Measurements from ENCODE around the gene REPIN1.

REPIN1 gene

GRCh38 chr7:150359622-150360362 lies 8.8 kb upstream of the REPIN1 start:
- FAIRE-seq (no peak), DNase-seq (ENCODE audit: low spot score) (no peak)

- no peak for DNase-seq (ENCODE audit: low spot score)
- FAIRE-seq: no peak
Observed at GRCh38 chr7:150360363-150361058, 8.1 kb upstream of the REPIN1 start.

GRCh38 chr7:150361402-150361801 lies 7.2 kb upstream of the REPIN1 start:
- FAIRE-seq (no peak), DNase-seq (ENCODE audit: low spot score) (no peak)

GRCh38 chr7:150361807-150362621 lies 6.6 kb upstream of the REPIN1 start:
- FAIRE-seq: no peak
- DNase-seq (ENCODE audit: low spot score): no peak

GRCh38 chr7:150363370-150363769 lies 5.3 kb upstream of the REPIN1 start:
- FAIRE-seq (no peak), DNase-seq (ENCODE audit: low spot score) (no peak)

GRCh38 chr7:150363872-150364271 lies 4.8 kb upstream of the REPIN1 start:
- FAIRE-seq: no peak
- no peak for DNase-seq (ENCODE audit: low spot score)

GRCh38 chr7:150365194-150365593 lies 3.4 kb upstream of the REPIN1 start:
- no peak for DNase-seq (ENCODE audit: low spot score)
- FAIRE-seq: no peak

- FAIRE-seq (no peak), DNase-seq (ENCODE audit: low spot score) (no peak)
Observed at GRCh38 chr7:150365673-150366398, 2.8 kb upstream of the REPIN1 start.

GRCh38 chr7:150367677-150368095 lies 936 bp upstream of the REPIN1 start:
- no peak for DNase-seq (ENCODE audit: low spot score)
- FAIRE-seq: no peak

- FAIRE-seq (no peak), DNase-seq (ENCODE audit: low spot score) (peak; percentile 18)
Observed at GRCh38 chr7:150368884-150369747, 494 bp downstream of the REPIN1 start.

- FAIRE-seq: no peak
- no peak for DNase-seq (ENCODE audit: low spot score)
Observed at GRCh38 chr7:150369748-150370501, 1.3 kb downstream of the REPIN1 start.

- DNase-seq (ENCODE audit: low spot score) (no peak), FAIRE-seq (no peak)
Observed at GRCh38 chr7:150370612-150371071, 2.0 kb downstream of the REPIN1 start.

- no peak for DNase-seq (ENCODE audit: low spot score)
- FAIRE-seq: no peak
Observed at GRCh38 chr7:150371131-150371995, 2.7 kb downstream of the REPIN1 start.

- no peak for DNase-seq (ENCODE audit: low spot score)
- FAIRE-seq: no peak
Observed at GRCh38 chr7:150371996-150372270, 3.3 kb downstream of the REPIN1 start.

GRCh38 chr7:150372271-150373048 lies 3.8 kb downstream of the REPIN1 start:
- FAIRE-seq: no peak
- DNase-seq (ENCODE audit: low spot score): no peak

GRCh38 chr7:150373049-150373801 lies 4.6 kb downstream of the REPIN1 start:
- no peak for FAIRE-seq
- DNase-seq (ENCODE audit: low spot score): no peak

- FAIRE-seq: no peak
- DNase-seq (ENCODE audit: low spot score): no peak
Observed at GRCh38 chr7:150374026-150374425, 5.4 kb downstream of the REPIN1 start.
